H9 (cell line): ENCODE data around the gene AP3S2. TPM values are rescaled to one million over a fixed set of nuclear protein-coding genes. Genes with fewer than 3 reads are reported as not detected.

Source experiments
- DNase-seq: peaks from one replicate; pipeline ENCODE4 v3.0.0-alpha.2; 2017
- H2AFZ ChIP-seq: one replicate; pipeline ENCODE4 v1.6.1; 2013; ENCODE audit warnings: mild to moderate bottlenecking, low read length, control low read depth, moderate library complexity
- H2AK5ac ChIP-seq: 2 replicates; pipeline ENCODE4 v1.6.1; 2013; ENCODE audit warnings: low read length, control low read depth, mixed read lengths; ENCODE audit not compliant: insufficient read length
- H2BK120ac ChIP-seq: one replicate; pipeline ENCODE4 v1.6.1; 2013; ENCODE audit warnings: low read depth, mild to moderate bottlenecking, low read length, control low read depth, inconsistent platforms; ENCODE audit not compliant: poor library complexity, severe bottlenecking
- H2BK12ac ChIP-seq: 2 replicates; pipeline ENCODE4 v1.6.1; 2013; ENCODE audit warnings: low read length, control low read depth, mixed read lengths, low read depth; ENCODE audit not compliant: insufficient read length
- H2BK15ac ChIP-seq: 2 replicates; pipeline ENCODE4 v1.6.1; 2013; ENCODE audit warnings: low read depth, low read length, control low read depth
- H2BK20ac ChIP-seq: one replicate; pipeline ENCODE4 v1.6.1; 2013; ENCODE audit warnings: low read depth, mild to moderate bottlenecking, low read length, control low read depth, inconsistent platforms; ENCODE audit not compliant: poor library complexity, severe bottlenecking
- H2BK5ac ChIP-seq: 2 replicates; pipeline ENCODE4 v1.6.1; 2013; ENCODE audit warnings: low read length, control low read depth, mixed read lengths; ENCODE audit not compliant: insufficient read length
- H3K14ac ChIP-seq: 2 replicates; pipeline ENCODE4 v1.6.1; 2013; ENCODE audit warnings: low read length, control low read depth; ENCODE audit not compliant: insufficient read depth
- H3K18ac ChIP-seq: 2 replicates; pipeline ENCODE4 v1.6.1; 2013; ENCODE audit warnings: low read depth, mild to moderate bottlenecking, mixed read lengths, low read length, control low read depth; ENCODE audit not compliant: insufficient read length
- H3K23ac ChIP-seq: 2 replicates; pipeline ENCODE4 v1.6.1; 2013; ENCODE audit warnings: low read length, control low read depth, mixed read lengths, low read depth; ENCODE audit not compliant: insufficient read length
- H3K23me2 ChIP-seq: 2 replicates; pipeline ENCODE4 v1.6.1; 2013; ENCODE audit warnings: low read depth, mild to moderate bottlenecking, mixed read lengths, low read length, control low read depth; ENCODE audit not compliant: insufficient read length, poor library complexity, severe bottlenecking
- H3K27ac ChIP-seq: 2 replicates; pipeline ENCODE4 v1.5.1; 2013; ENCODE audit warnings: low read length, control low read depth, mixed read lengths, low read depth; ENCODE audit not compliant: insufficient read length
- H3K27me3 ChIP-seq: 2 replicates; pipeline ENCODE4 v1.6.1; 2013; ENCODE audit warnings: low read length, control low read depth, inconsistent platforms; ENCODE audit not compliant: insufficient read depth
- H3K4ac ChIP-seq: 2 replicates; pipeline ENCODE4 v1.6.1; 2013; ENCODE audit warnings: low read depth, mild to moderate bottlenecking, control low read depth, inconsistent platforms, low read length, moderate library complexity
- H3K4me1 ChIP-seq: 2 replicates; pipeline ENCODE4 v1.6.1; 2013; ENCODE audit warnings: low read length, control low read depth, inconsistent platforms; ENCODE audit not compliant: insufficient read depth
- H3K4me2 ChIP-seq: 2 replicates; pipeline ENCODE4 v1.6.1; 2013; ENCODE audit warnings: low read length, control low read depth, mixed read lengths; ENCODE audit not compliant: insufficient read length, insufficient read depth
- H3K56ac ChIP-seq: 2 replicates; pipeline ENCODE4 v1.6.1; 2013; ENCODE audit warnings: low read depth, mild to moderate bottlenecking, mixed read lengths, low read length, control low read depth; ENCODE audit not compliant: insufficient read length
- H3K79me1 ChIP-seq: 2 replicates; pipeline ENCODE4 v1.6.1; 2013; ENCODE audit warnings: low read depth, mild to moderate bottlenecking, moderate library complexity, low read length, control low read depth, inconsistent platforms; ENCODE audit not compliant: insufficient read depth, poor library complexity, severe bottlenecking
- H3K79me2 ChIP-seq: 2 replicates; pipeline ENCODE4 v1.6.1; 2013; ENCODE audit warnings: low read length, control low read depth, inconsistent platforms; ENCODE audit not compliant: insufficient read depth
- H3K9ac ChIP-seq: 2 replicates; pipeline ENCODE4 v1.6.1; 2013; ENCODE audit warnings: low read length, control low read depth, mixed read lengths; ENCODE audit not compliant: insufficient read length; ENCODE audit errors: extremely low read depth
- H3K9me3 ChIP-seq: one replicate; pipeline ENCODE4 v1.6.1; 2013; ENCODE audit warnings: low read depth, low read length, inconsistent platforms; ENCODE audit not compliant: control insufficient read depth
- H3T11ph ChIP-seq: one replicate; pipeline ENCODE4 v1.6.1; 2013; ENCODE audit warnings: mild to moderate bottlenecking, low read length, control low read depth, inconsistent platforms
- H4K20me1 ChIP-seq: one replicate; pipeline ENCODE4 v1.6.1; 2013; ENCODE audit not compliant: control insufficient read depth, insufficient read length, insufficient read depth
- H4K5ac ChIP-seq: 2 replicates; pipeline ENCODE4 v1.6.1; 2013; ENCODE audit warnings: low read depth, mild to moderate bottlenecking, mixed read lengths, low read length, control low read depth; ENCODE audit not compliant: insufficient read length
- H4K8ac ChIP-seq: replicated peaks from 2 replicates; pipeline ENCODE4 v1.6.1; 2013; ENCODE audit warnings: low read length, control low read depth, mixed read lengths, low read depth; ENCODE audit not compliant: insufficient read length
- H4K91ac ChIP-seq: 2 replicates; pipeline ENCODE4 v1.6.1; 2013; ENCODE audit warnings: low read depth, mild to moderate bottlenecking, moderate library complexity, mixed read lengths, low read length, control low read depth; ENCODE audit not compliant: insufficient read length
- H3K27ac Mint-ChIP-seq, 3 experiments: 2 replicates in 2 of 3; 3 replicates in 1 of 3; pipeline ENCODE4 v1.8.0; 2020 to 2021; ENCODE audit warnings: mixed read lengths in 3 of 3, mild to moderate bottlenecking in 1 of 3, moderate library complexity in 1 of 3
- H3K27me3 Mint-ChIP-seq: 2 replicates; pipeline ENCODE4 v1.8.0; 2021; ENCODE audit warnings: low read depth, mild to moderate bottlenecking, moderate library complexity, mixed read lengths
- H3K36me3 Mint-ChIP-seq, 3 experiments: 2 replicates in 2 of 3; 3 replicates in 1 of 3; pipeline ENCODE4 v1.8.0; 2020 to 2021; ENCODE audit warnings: low read depth in 3 of 3, mixed read lengths in 3 of 3; ENCODE audit not compliant: insufficient read depth in 1 of 3
- H3K4me1 Mint-ChIP-seq, 2 experiments: 2 replicates each; pipeline ENCODE4 v1.8.0; 2020; ENCODE audit warnings: mixed read lengths in 2 of 2
- H3K4me3 Mint-ChIP-seq, 2 experiments: 2 replicates in 1 of 2; 3 replicates in 1 of 2; pipeline ENCODE4 v1.8.0; 2020 to 2021; ENCODE audit warnings: mild to moderate bottlenecking in 2 of 2, mixed read lengths in 2 of 2, moderate library complexity in 1 of 2
- H3K9me3 Mint-ChIP-seq, 2 experiments: 2 replicates in 1 of 2; 3 replicates in 1 of 2; pipeline ENCODE4 v1.8.0; 2020; ENCODE audit warnings: mild to moderate bottlenecking in 2 of 2, mixed read lengths in 2 of 2, moderate library complexity in 1 of 2
- whole genome bisulfite sequencing: extraction: QIAGEN DNeasy Blood & Tissue Kit; methylation state at CpG from one replicate; pipeline ENCODE4 v1.1.7; 2013; ENCODE audit warnings: missing lambda C conversion rate, low lambda C conversion rate, mixed read lengths; ENCODE audit not compliant: insufficient read length; ENCODE audit errors: extremely low coverage; 5-methylcytosine and 5-hydroxymethylcytosine counted together
- total RNA-seq: library from RNA; stranded (reverse); gene quantifications from 2 replicates; pipeline ENCODE4 v1.2.1, GENCODE V29; 2021
- TF ChIP-seq, protein P1 (sequence below): fragments of 200-600 bp; sonication (generic); conservative IDR thresholded peaks from 3 replicates; pipeline ENCODE4 v1.8.0; 2021; ENCODE audit warnings: antibody characterized with exemption, mild to moderate bottlenecking

The AP3S2 gene
- total RNA-seq, 1 experiment from 2014 or later = 33.9 TPM

DNA sequence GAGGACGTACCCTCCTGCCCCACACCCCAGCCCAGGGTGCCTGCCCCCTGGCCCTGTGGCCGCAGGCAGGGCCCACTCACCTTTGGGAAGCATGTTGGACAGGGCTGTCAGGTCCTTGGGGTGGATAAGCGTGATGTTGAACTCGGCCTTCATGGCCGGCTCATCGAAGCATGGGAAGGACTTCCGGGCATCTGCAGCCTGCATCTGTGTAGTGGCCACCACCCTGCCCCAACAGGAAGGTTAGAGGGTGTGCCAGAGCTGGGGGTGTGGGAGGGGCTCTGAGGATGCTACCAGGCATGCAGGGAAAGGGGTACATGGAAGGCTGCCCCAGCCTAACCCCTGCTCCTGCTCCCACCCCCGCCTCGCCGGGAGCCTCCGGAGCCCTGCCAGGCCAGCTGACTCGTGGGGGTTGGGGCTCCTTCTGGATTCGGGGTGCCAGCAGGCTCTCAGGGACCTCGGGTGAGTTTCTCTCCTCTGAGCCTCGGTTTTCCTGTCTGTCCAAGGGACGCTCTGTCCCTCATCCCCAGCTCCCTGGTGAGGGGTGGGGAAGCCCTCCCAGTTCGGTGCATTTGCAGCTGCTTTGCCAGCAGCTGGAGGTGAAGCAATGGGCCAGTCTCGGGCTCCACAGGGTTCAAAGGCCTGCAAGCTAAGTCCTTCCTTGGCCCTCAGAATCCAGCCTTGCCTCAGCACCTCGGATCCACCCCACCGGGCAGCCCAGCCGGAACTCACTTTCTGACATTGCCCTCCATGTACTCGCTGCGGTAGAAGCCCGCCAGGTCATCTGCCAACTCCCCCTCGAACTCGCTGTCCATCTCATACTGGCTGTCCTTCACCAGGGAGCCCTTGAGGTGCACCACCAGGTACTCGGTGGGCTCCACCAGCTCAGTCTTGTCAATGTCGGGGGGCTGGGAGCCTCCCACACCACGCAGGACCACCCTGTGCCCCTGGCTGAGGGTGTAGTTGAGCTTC is 88.3 kb downstream of the AP3S2 start:
- H3K9me3 Mint-ChIP-seq = no peaks in the 10 kb centered on the region
- Histone ChIP-seq H3K23ac (no peak overlapping the region), H3K79me2 (no peaks in the 10 kb centered on the region), H3K9me3 (no peaks in the 10 kb centered on the region), H2BK12ac (no peak overlapping the region), H3K4me1 (no peaks in the 10 kb centered on the region), H3K4me2 (no peak overlapping the region), H2AFZ (no peak overlapping the region), H3K27ac (no peak overlapping the region), H4K8ac (no peak overlapping the region), H4K5ac (no peak overlapping the region), H3K14ac (no peak overlapping the region), H3T11ph (no peak overlapping the region), H4K91ac (no peak overlapping the region), H2AK5ac (no peak overlapping the region), H3K4ac (no peak overlapping the region), H3K56ac (no peak overlapping the region), H3K79me1 (no peaks in the 10 kb centered on the region), H3K18ac (no peak overlapping the region), H2BK20ac (no peak overlapping the region), H3K27me3 (no peaks in the 10 kb centered on the region), H3K23me2 (no peaks in the 10 kb centered on the region), H2BK5ac (no peak overlapping the region), H4K20me1 (no peaks in the 10 kb centered on the region), H2BK15ac (no peak overlapping the region), H3K9ac (no peak overlapping the region), H2BK120ac (no peak overlapping the region)
- DNase-seq = no peak
- no peak overlapping the region for H3K4me3 Mint-ChIP-seq
- no CpG with 5 or more reads among the region's 29 CpGs for WGBS
- H3K36me3 Mint-ChIP-seq = no peaks in the 10 kb centered on the region
- H3K27me3 Mint-ChIP-seq = peaks cover 1% of the 10 kb centered on the region
- TF ChIP-seq, protein P1, sequence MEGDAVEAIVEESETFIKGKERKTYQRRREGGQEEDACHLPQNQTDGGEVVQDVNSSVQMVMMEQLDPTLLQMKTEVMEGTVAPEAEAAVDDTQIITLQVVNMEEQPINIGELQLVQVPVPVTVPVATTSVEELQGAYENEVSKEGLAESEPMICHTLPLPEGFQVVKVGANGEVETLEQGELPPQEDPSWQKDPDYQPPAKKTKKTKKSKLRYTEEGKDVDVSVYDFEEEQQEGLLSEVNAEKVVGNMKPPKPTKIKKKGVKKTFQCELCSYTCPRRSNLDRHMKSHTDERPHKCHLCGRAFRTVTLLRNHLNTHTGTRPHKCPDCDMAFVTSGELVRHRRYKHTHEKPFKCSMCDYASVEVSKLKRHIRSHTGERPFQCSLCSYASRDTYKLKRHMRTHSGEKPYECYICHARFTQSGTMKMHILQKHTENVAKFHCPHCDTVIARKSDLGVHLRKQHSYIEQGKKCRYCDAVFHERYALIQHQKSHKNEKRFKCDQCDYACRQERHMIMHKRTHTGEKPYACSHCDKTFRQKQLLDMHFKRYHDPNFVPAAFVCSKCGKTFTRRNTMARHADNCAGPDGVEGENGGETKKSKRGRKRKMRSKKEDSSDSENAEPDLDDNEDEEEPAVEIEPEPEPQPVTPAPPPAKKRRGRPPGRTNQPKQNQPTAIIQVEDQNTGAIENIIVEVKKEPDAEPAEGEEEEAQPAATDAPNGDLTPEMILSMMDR = no peak
- no peak overlapping the region for H3K27ac Mint-ChIP-seq
- peaks cover 14 to 34% of the 10 kb centered on the region in 2 experiments; a peak in 3 of 4 replicates for H3K4me1 Mint-ChIP-seq
